GM10266 (cell line): ENCODE results near the gene CD93.

Experiments
- DNase-seq: peaks from one replicate; pipeline ENCODE4 v3.0.0; 2012; ENCODE audit errors: extremely low spot score
- TF ChIP-seq, protein P1 (sequence below): IDR thresholded peaks from 2 replicates; pipeline ENCODE4 v1.5.1; 2012; ENCODE audit warnings: mild to moderate bottlenecking, low read depth; ENCODE audit not compliant: control insufficient read depth, insufficient read depth; ENCODE audit errors: missing control alignments

The CD93 gene, protein sequence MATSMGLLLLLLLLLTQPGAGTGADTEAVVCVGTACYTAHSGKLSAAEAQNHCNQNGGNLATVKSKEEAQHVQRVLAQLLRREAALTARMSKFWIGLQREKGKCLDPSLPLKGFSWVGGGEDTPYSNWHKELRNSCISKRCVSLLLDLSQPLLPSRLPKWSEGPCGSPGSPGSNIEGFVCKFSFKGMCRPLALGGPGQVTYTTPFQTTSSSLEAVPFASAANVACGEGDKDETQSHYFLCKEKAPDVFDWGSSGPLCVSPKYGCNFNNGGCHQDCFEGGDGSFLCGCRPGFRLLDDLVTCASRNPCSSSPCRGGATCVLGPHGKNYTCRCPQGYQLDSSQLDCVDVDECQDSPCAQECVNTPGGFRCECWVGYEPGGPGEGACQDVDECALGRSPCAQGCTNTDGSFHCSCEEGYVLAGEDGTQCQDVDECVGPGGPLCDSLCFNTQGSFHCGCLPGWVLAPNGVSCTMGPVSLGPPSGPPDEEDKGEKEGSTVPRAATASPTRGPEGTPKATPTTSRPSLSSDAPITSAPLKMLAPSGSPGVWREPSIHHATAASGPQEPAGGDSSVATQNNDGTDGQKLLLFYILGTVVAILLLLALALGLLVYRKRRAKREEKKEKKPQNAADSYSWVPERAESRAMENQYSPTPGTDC

DNA sequence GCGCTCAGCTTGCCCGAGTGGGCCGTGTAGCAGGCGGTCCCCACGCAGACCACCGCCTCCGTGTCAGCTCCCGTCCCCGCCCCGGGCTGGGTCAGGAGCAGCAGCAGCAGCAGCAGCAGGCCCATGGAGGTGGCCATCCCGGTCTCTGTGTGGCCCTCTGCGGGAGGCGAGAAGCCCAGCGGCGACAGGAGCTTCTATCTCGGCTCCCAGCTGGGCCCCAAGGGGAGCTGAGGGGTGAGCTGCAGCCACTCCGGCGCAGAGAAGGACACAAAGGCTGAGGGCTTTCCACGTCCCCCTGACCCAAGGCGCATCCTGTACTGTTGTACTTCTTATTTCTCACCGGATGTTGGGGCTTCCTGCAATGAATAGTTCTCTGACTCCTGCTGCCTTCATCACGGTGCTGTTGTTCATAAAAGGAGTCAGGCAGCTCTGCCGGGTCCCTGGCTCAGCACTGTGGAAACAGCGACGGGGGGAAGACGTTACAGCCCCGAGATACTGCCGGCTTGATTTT, at the start of gene CD93:
Gene CD93, minus strand, starts transcription at position 269 of the 511 bp plus-strand sequence. Its CDS starts 132 bp downstream, at position 137.
- peak; percentile 26 for DNase-seq
- TF ChIP-seq, protein P1, sequence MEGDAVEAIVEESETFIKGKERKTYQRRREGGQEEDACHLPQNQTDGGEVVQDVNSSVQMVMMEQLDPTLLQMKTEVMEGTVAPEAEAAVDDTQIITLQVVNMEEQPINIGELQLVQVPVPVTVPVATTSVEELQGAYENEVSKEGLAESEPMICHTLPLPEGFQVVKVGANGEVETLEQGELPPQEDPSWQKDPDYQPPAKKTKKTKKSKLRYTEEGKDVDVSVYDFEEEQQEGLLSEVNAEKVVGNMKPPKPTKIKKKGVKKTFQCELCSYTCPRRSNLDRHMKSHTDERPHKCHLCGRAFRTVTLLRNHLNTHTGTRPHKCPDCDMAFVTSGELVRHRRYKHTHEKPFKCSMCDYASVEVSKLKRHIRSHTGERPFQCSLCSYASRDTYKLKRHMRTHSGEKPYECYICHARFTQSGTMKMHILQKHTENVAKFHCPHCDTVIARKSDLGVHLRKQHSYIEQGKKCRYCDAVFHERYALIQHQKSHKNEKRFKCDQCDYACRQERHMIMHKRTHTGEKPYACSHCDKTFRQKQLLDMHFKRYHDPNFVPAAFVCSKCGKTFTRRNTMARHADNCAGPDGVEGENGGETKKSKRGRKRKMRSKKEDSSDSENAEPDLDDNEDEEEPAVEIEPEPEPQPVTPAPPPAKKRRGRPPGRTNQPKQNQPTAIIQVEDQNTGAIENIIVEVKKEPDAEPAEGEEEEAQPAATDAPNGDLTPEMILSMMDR = no peak

DNA sequence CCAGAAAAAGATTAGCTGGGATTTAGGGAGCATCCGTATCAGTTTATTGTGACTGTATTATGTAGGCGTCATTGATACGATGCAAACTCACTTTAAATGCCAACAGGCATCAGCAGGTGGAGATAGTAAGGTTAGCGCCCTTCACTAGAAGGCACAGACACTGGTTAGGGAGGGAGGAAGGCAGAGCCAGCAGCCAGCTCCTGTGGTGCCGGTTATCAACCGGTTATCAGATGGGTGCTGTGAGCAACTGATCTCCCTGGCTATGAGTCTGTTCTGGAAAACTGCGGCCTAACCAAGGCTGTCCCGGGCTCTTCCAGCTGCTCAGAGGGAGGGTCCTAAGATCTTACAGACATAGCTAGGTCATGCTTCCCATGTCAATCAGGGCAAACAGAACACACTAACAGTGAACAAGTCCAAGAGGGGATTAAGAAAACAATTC, 47.5 kb upstream of the CD93 start:
- DNase-seq = no peak
- TF ChIP-seq, protein P1 = no peak

DNA sequence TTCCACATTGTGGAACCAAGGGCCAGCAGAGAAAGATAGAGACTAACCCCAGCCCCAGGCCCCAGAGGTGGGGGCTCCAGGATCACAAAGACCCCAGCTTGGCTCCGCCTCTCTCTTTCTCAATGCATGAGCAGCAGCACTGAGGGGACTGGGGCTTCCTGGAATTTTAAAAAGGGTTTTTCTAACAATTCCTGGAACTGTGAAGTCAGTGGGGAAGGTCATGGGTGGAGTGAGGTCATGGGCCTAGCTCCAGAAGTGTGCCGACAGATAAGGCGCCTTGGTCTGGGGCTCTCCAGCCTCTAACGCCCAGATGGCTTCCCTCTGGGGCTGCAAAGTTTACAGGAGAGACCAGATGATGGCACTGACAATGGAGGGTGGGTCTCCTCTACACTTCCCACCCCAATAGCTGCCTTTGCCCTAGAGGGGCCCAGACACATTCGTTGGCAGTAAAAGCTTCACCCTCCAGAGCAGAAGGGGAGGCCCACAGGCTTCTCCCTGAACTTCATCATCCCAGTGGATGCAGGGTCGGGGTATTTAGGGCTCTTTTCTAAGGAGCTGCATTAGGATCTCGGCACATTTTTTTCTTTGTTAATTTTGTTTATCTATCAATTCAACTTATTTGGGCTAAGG, 46.9 kb upstream of the CD93 start:
- DNase-seq = no peak
- TF ChIP-seq, protein P1 = no peak

DNA sequence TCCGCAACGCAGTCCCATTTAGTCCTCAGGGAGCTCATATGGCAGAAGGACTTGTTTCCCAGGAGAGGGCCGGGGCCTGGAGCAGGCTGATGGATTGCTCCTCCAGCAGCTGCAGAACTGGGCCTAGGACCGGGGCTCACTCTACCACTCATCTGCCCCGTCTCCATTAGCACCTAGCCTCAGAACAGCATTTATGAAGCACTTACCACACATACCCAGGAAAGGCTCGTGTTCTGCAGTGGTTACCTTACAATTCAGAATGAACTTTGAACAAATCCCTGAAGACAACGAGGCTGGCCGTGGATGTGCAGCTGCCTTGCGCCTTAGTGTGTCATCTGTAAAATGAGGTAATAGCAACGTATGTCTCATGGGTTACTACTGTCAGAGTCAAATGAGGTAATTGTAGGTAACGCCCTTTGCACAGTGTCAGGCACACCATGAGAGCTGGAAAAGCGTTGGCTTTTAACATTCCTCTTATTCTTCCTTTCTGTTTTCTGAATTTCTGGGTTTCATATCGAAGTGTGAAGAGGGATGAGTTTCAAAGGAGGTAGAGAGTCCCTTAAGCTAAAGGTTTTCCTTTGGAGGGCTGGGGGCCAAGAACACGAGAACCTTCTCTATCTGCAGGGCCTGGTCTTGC, 46.3 kb upstream of the CD93 start:
- TF ChIP-seq, protein P1 = no peak
- no peak for DNase-seq

DNA sequence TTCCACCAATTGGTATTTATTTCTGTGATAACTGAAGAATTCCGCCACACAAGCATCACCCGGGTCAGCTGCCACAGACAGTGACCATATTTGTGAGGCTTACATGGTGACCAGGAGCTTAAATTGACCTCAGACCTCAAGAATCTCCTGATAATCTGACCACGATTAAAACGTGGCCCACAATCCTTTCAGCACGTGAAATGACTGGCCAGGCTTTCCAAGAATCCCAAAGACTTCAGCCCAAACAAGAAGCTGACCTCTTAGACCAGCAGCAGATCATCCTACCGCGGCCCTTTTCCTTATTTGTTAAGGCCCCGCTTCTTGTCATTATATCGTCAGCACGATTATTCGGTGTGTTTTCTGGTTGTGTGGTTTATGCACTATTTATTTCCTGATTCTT, 45.6 kb upstream of the CD93 start:
- no peak for DNase-seq
- TF ChIP-seq, protein P1 = no peak

DNA sequence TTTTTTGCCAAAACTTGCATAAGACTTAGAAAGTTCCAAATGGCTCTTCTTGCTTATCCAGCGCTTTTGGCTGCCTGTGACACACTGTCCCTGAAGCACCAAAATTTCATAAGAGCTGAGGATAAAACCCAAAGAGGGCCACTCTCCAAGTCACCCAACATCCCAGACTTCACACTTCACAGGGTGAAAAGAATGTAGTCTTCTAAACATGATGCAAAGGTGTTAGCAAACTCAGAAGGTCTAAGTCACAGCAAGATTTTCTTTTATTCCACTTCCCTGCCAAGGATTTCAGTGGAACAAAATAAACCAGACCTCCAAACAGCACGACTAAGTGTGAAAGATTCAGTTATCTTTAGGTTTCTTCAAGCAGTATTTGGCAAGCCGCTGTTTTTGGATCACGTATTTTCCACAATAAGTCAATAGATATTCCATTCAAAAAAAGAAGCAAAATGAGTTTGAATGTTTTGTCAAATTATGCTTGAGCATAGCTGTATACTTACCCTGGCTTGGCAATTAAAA, 44.6 kb upstream of the CD93 start:
- TF ChIP-seq, protein P1 = no peak
- DNase-seq = no peak
